Osteoblast (primary cell): ENCODE data around the gene IRGQ. TPM values are rescaled to one million over a fixed set of nuclear protein-coding genes. Genes with fewer than 3 reads are reported as not detected.
A peak's percentile ranks its signal among the peaks of the same experiment; 100 is the strongest.

ENCODE experiments used
- DNase-seq: peaks from one replicate; pipeline ENCODE4 v3.0.0; 2011; ENCODE audit warnings: low spot score, mixed read lengths; ENCODE audit not compliant: insufficient read length; ENCODE audit errors: missing footprints
- H2AFZ ChIP-seq: 2 replicates; pipeline ENCODE4 v1.6.0; 2011; ENCODE audit warnings: mild to moderate bottlenecking, low read length
- H3K27ac ChIP-seq: 2 replicates; pipeline ENCODE4 v1.5.1; 2011; ENCODE audit warnings: mild to moderate bottlenecking, low read depth, low read length, moderate library complexity
- H3K27me3 ChIP-seq: 2 replicates; pipeline ENCODE4 v1.6.0; 2012; ENCODE audit warnings: mild to moderate bottlenecking, control low read depth, inconsistent platforms, low read length, moderate library complexity; ENCODE audit not compliant: insufficient read depth
- H3K36me3 ChIP-seq: 2 replicates; pipeline ENCODE4 v1.5.1; 2011; ENCODE audit warnings: mild to moderate bottlenecking, low read length, control low read depth, moderate library complexity; ENCODE audit not compliant: insufficient read depth
- H3K4me1 ChIP-seq: 2 replicates; pipeline ENCODE4 v1.5.1; 2011; ENCODE audit warnings: mild to moderate bottlenecking, low read length, control low read depth, moderate library complexity; ENCODE audit not compliant: insufficient read depth
- H3K4me2 ChIP-seq: 2 replicates; pipeline ENCODE4 v1.6.0; 2011; ENCODE audit warnings: mild to moderate bottlenecking, low read length; ENCODE audit not compliant: insufficient read depth
- H3K4me3 ChIP-seq: fragments of 200-600 bp; sonication (generic); 3 replicates; pipeline ENCODE4 v1.5.1; 2012; ENCODE audit warnings: mild to moderate bottlenecking, low read length, inconsistent platforms; ENCODE audit not compliant: insufficient read depth
- H3K79me2 ChIP-seq: 2 replicates; pipeline ENCODE4 v1.6.0; 2012; ENCODE audit warnings: mild to moderate bottlenecking, low read length, control low read depth, inconsistent platforms; ENCODE audit not compliant: insufficient read depth
- H3K9me3 ChIP-seq: 2 replicates; pipeline ENCODE4 v1.5.1; 2011; ENCODE audit warnings: low read depth, low read length, control low read depth
- H4K20me1 ChIP-seq: 2 replicates; pipeline ENCODE4 v1.6.0; 2012; ENCODE audit warnings: mild to moderate bottlenecking, low read length, control low read depth; ENCODE audit not compliant: insufficient read depth
- total RNA-seq: library from RNA; depleted of rRNA; stranded (reverse); fragments of >200 nt; gene quantifications from 2 replicates; pipeline ENCODE4 v1.2.3, GENCODE V29; 2012
- TF ChIP-seq, protein P1 (sequence below): IDR thresholded peaks from 2 replicates; pipeline ENCODE4 v1.5.1; 2011; ENCODE audit warnings: mild to moderate bottlenecking, low read depth, low read length, moderate library complexity; ENCODE audit errors: extremely low read depth

IRGQ gene
- total RNA-seq, result 18.9 and 23.2 TPM in 2 replicates

DNA sequence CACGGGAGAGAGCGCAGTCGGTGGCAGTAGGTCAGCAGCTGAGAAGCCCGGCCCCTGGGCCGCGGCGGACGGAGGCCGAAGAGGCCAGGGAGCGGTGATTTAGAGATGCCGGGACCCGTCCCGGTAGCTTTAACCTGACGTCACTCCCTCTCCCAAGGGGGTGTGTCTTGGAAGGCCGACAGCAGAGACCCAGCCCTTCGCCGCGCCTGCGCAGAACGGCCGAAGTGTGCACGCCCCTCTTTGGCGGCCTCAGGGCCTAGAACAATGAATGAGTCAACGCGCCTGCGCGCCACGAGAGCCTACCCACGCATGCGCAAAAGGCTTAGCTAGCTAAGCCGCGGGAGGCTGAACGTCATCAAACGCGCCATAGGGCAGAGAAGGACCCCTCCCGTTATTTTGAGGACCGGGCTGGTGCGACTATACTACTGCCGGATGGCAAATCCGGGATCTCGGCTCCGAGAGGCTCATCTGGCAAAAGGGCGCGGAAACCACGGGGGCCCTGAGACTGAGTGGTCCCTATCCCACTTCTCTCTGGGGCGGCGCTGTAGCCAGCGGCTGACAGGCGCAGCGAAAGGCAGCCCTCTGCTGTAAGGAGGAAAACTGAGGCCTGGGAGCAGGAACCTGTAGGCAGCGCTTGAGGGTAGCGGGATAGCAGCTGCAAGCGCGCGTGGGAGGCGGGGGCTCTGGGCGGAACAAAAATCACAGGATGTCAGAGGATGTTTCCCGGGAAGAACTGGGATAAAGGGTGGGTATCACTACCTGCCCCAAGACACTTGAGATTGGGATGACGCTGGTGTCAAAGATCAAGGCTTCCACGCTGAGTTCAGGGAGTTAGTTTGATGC lies at the start of gene IRGQ, which contains the start of gene ZNF576:
Gene IRGQ, minus strand, starts transcription at position 136 of the 843 bp plus-strand sequence. CDS start 796 bp downstream, outside the sequence.
Gene ZNF576, plus strand, starts transcription at position 597 of the 843 bp plus-strand sequence. CDS start 514 bp downstream, outside the sequence.
- H3K36me3 ChIP-seq, result peaks cover 39% of the 10 kb centered on the region
- peak within 1 kb of the TSS; percentile 92 for H2AFZ ChIP-seq
- H3K4me1 ChIP-seq, result peaks cover 26% of the 10 kb centered on the region
- peak within 1 kb of the TSS; percentile 85 for H3K4me3 ChIP-seq
- peak within 1 kb of the TSS; percentile 96 for H3K4me2 ChIP-seq
- no peaks in the 10 kb centered on the region for H3K27me3 ChIP-seq
- H4K20me1 ChIP-seq, result peaks cover 18% of the 10 kb centered on the region
- TF ChIP-seq, protein P1, sequence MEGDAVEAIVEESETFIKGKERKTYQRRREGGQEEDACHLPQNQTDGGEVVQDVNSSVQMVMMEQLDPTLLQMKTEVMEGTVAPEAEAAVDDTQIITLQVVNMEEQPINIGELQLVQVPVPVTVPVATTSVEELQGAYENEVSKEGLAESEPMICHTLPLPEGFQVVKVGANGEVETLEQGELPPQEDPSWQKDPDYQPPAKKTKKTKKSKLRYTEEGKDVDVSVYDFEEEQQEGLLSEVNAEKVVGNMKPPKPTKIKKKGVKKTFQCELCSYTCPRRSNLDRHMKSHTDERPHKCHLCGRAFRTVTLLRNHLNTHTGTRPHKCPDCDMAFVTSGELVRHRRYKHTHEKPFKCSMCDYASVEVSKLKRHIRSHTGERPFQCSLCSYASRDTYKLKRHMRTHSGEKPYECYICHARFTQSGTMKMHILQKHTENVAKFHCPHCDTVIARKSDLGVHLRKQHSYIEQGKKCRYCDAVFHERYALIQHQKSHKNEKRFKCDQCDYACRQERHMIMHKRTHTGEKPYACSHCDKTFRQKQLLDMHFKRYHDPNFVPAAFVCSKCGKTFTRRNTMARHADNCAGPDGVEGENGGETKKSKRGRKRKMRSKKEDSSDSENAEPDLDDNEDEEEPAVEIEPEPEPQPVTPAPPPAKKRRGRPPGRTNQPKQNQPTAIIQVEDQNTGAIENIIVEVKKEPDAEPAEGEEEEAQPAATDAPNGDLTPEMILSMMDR, result no peak
- H3K9me3 ChIP-seq, result no peaks in the 10 kb centered on the region
- DNase-seq, result peak; percentile 99
- peak within 1 kb of the TSS; percentile 99 for H3K27ac ChIP-seq
- peaks cover 73% of the 10 kb centered on the region for H3K79me2 ChIP-seq

GRCh38 chr19:43644181-43644580 lies 48.2 kb upstream of the IRGQ start:
- peaks cover 3% of the 10 kb centered on the region for H4K20me1 ChIP-seq
- peaks cover 22% of the 10 kb centered on the region for H3K36me3 ChIP-seq
- TF ChIP-seq, protein P1, result no peak
- no peak for DNase-seq
- H3K4me1 ChIP-seq, result no peaks in the 10 kb centered on the region
- H2AFZ ChIP-seq, result no peak overlapping the region
- H3K9me3 ChIP-seq, result no peaks in the 10 kb centered on the region
- no peak overlapping the region for H3K4me2 ChIP-seq
- no peak overlapping the region for H3K4me3 ChIP-seq
- no peak overlapping the region for H3K27ac ChIP-seq
- H3K27me3 ChIP-seq, result peaks cover 16% of the 10 kb centered on the region
- no peaks in the 10 kb centered on the region for H3K79me2 ChIP-seq

- H3K9me3 ChIP-seq, result no peaks in the 10 kb centered on the region
- H3K27me3 ChIP-seq, result peaks cover 24% of the 10 kb centered on the region
- no peaks in the 10 kb centered on the region for H3K4me1 ChIP-seq
- DNase-seq, result no peak
- H2AFZ ChIP-seq, result no peak overlapping the region
- peaks cover 14% of the 10 kb centered on the region for H3K36me3 ChIP-seq
- TF ChIP-seq, protein P1, result no peak
- H3K27ac ChIP-seq, result no peak overlapping the region
- no peaks in the 10 kb centered on the region for H3K79me2 ChIP-seq
- H3K4me2 ChIP-seq, result no peak overlapping the region
- no peaks in the 10 kb centered on the region for H4K20me1 ChIP-seq
- no peak overlapping the region for H3K4me3 ChIP-seq
Measured at GRCh38 chr19:43643326-43643725, 47.4 kb upstream of the IRGQ start.

DNA sequence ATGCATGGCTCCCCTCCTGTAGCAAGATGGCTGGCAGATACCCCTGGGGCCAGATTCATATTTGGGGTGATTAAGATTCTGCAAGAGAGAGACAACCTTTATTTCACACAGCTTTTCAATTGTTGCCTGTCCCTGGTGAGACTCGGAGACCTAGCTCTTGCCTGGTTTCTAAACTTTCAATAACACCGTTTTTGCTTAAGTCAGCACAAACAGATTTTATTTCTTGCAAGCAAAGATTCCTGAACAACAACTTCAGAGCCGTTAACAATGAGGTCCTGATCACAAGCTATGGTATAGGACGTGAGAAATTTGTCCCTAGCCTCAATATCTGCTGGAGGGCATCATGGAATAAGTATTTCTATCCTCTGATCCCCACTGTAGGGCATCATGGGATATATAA lies 46.6 kb upstream of the IRGQ start:
- Histone ChIP-seq H3K9me3 (no peaks in the 10 kb centered on the region), H3K79me2 (no peaks in the 10 kb centered on the region), H3K27me3 (peaks cover 32% of the 10 kb centered on the region), H3K36me3 (peaks cover 6% of the 10 kb centered on the region), H3K27ac (no peak overlapping the region), H3K4me2 (no peak overlapping the region), H3K4me1 (no peaks in the 10 kb centered on the region), H4K20me1 (no peaks in the 10 kb centered on the region), H2AFZ (no peak overlapping the region), H3K4me3 (no peak overlapping the region)
- TF ChIP-seq, protein P1, result no peak
- no peak for DNase-seq
